GM21423 (cell line): Measurements from ENCODE around the gene EGFR.

Experiments used
- ATAC-seq: cut with Tn5 transposase; IDR thresholded peaks from one replicate; pipeline ENCODE4 v1.9.1; 2021; ENCODE audit warnings: mild to moderate bottlenecking, moderate library complexity; ENCODE audit not compliant: unreplicated experiment

The EGFR gene

DNA sequence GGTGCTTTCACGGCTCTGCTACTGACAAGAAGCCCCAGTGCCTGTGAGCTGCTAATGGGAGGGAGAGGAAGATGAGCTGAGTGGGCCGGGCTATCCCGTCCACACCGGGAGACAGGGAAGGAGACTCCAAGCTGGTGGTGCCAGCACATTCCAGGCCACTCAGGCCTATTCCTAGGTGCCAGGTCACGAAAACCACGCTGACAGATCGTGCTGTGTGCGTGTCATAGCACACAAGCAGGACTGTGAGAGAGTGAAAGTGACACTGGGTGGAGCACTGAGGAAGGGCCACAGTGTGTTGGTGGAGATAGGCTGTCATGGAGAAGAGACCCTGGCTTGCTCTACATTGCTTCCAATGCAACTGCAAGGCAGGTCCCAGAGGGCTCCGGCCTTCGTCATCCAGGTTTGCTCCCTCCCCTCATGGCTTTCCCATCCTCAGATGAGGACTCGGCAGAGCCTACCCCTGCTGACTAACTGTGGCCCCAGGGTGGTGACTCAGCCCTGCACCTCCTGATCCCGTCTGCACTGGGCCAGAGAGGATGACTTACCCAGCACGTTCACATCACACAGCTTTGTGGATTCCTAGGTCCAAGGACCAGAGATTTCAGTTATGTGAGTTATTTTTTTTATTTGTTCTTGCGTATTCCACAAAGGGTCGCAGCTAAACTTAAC lies 167.3 kb downstream of the EGFR start:
- ATAC-seq = no peak

DNA sequence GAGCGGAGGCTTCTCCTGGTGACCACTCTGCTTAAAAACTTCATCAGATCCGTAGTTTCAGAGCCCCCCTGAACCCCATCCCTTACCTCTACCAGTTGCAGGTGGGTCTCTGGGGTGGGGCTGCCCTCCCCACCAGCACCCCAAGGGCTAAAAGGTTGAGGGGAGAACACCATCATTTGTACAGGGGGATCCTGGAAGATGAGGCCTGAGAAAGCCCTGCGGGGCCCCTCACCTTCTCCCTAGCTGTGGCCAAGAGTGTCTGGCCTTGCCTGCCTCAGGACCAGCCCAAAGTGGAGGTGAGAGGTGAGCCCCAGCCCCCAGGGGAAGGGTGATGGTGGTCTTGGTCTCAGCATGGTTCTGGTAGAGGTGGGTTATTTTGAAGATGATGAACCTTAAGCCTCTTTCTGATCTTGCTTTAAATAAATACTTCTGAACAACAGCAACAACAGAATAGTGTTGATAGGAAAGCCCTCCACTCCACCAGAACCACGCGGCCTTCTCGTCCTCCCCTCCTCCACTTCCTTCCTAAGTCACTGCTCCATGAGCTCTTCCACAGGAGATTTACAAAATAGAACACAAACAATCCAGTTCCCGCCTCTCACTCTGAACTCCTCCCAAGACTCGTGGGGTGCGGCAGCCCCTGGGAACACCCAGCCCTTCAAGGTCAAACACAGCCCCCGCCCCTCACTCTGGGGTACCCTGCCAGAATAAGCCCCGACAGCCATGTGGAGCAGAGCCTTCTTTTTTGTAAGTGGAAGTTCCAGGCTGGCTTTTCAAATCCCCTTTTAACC lies 169.1 kb downstream of the EGFR start:
- ATAC-seq = no peak

DNA sequence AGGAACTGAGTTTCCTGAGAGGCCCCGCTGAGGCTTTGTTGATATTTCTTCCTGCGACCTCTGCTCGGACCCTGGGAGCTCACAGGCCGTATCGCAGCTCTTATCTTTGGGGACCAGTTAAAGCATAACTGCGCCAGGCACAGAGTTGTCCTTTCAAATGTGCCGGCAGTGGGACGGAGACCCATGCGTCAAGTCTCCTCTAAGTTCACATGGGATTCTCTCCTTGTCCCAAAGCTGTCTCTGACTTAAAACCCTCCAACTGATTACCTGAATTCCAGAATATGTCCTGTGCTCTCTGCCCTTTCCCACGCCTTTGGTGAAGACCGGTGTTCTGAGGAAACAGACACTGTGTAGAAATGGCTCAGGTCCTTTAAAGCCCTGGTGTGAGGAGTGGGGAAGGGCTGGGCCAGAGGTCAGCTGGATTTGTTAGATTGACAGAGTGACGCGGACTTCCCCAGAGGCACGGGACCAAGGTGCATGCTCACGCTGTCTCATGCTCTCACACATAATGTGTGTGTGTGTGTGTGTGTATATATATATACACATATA lies 169.8 kb downstream of the EGFR start:
- no peak for ATAC-seq

DNA sequence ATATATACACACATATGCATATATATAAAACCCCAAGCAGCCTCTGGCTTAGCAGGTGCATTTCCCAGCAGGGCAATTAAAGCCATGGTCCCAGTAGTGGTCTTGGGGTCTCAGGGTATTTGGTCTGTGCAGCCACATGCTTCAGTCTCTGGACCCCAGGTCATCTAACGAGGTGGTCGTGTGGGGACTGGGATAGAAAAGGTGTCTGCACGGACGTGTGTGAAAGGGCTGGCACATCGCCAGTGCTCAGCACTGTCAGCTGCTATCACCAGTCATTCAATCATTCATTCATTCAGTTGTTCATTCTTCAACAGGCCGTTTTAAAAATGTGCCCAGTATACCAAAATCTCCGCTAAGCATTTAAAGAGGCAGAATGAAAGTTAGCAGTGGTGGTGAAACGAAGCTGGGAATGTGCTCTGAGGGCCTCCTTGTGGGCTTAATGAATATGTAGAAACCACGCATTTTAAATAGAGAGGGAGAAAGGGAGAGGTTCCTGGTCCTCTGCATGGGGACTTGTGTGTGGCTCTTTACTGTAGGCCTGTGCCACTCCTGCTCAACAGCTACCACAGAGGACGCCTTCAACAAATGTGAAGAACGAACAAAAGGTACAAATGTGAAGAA lies 170.4 kb downstream of the EGFR start:
- ATAC-seq = no peak

DNA sequence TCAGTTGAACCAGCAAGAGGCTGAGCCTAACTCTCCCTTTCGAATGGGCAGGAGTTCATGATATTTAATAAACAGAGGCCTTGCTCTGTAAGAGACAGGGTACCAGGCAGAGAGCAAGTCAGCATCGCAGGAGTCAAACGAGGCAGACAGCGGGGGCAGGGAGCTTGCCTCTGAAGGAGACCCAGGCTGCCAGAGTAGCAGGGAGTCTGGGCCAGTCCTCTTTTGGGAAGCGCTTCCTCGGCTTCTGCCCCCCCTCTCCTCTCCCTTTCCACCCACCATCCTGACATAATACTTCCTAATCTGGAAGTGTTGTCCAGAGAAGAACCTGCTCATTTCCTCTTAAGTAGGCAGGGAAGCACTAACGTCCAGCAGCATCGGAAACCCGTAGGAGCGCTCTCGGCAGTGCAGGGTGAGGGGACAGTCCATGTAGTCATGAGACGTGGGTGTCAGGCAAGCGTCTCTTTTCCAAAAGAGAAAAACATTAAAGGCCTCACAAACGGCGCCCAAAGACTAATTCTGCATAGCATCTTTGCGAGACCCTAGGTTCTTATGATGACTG lies 171.1 kb downstream of the EGFR start:
- ATAC-seq = no peak

DNA sequence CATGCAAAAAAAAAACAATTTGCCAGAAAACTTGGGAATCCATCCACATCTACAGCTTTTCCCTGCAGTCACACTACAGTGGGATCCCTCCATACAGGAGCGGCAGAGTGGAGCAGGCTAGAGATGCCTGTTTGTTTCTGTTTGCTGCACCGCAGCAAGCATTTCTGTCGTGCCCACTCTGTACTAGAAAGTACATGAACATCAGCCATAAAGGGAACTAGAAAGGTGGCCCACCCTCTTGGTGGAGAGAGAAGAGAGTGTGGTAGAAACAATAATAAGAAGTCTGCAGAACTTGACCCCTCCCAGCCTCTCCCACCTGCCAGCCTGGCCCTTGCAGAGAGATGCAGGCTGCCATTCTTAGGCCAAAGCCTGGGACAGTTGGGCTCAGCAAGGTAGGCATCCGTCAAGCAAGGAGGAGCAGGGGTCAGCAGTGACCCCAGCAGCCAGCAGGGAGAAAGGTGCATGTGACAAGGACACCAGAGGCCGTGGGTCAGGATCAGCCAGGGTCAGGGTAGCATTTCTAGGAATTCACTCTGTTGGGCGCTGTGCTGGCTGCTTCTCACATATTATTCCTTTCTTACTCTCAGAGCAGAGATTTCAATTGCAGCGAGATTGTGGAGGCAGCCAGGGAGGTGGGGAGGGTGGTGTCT lies 171.8 kb downstream of the EGFR start:
- no peak for ATAC-seq

DNA sequence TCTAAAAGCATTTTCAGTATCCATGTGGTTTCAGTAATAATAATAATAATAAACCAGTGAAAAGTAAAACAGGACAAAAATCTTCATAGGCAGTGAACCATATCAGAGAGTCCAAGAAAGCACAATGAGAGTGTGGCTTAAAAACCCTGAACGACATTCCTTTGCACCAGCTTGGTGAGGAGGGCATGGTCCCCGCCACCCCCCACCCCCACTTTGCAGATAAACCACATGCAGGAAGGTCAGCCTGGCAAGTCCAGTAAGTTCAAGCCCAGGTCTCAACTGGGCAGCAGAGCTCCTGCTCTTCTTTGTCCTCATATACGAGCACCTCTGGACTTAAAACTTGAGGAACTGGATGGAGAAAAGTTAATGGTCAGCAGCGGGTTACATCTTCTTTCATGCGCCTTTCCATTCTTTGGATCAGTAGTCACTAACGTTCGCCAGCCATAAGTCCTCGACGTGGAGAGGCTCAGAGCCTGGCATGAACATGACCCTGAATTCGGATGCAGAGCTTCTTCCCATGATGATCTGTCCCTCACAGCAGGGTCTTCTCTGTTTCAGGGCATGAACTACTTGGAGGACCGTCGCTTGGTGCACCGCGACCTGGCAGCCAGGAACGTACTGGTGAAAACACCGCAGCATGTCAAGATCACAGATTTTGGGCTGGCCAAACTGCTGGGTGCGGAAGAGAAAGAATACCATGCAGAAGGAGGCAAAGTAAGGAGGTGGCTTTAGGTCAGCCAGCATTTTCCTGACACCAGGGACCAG lies 172.5 kb downstream of the EGFR start:
- ATAC-seq = no peak

DNA sequence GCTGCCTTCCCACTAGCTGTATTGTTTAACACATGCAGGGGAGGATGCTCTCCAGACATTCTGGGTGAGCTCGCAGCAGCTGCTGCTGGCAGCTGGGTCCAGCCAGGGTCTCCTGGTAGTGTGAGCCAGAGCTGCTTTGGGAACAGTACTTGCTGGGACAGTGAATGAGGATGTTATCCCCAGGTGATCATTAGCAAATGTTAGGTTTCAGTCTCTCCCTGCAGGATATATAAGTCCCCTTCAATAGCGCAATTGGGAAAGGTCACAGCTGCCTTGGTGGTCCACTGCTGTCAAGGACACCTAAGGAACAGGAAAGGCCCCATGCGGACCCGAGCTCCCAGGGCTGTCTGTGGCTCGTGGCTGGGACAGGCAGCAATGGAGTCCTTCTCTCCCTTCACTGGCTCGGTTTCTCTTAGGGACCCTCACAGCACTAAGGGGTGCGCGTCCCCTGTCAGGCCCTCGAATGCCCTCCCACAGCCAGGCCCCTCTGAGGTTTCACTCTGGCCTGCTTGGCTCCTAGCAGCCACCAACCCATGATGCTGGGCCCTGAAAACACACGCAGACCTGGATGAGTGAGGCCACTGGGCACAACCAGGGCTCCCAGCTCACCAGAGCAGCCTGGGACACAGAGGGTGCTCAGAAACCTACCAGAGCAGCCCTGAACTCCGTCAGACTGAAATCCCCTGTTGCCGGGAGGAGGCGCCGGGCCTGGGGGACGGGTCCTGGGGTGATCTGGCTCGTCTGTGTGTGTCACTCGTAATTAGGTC lies 173.3 kb downstream of the EGFR start:
- ATAC-seq = no peak

DNA sequence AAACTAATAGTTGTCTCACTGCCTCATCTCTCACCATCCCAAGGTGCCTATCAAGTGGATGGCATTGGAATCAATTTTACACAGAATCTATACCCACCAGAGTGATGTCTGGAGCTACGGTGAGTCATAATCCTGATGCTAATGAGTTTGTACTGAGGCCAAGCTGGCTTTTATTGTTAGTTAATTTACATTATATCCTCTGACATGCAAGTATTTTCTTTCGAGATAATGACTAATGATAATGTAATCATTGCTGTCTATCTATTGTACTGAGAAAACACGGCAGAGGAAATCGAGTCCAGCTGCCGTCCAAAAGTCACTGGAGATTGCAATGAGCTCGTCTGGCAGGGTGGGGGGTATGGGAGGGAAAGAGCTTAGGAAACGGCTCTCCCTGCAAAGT lies 173.9 kb downstream of the EGFR start:
- ATAC-seq = no peak

DNA sequence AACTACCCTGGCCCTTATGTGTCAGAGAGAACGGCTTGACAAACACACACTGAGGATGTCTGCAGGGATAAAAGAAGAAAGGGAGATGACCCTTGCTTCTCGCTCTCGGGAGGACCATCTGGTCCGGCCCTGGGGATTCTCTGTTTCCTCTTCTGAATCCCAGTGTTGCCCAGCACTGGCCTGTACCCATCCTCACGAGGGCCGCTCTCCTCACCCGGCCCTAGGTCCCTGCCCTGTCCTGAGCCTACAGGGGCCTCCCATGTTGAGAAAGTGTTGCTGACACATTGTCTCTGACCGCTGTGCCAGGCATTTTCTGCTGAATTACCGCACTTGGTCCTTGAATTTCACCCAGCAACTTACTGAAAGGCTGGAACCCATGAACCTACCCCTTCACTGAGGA lies 174.4 kb downstream of the EGFR start:
- ATAC-seq = no peak

DNA sequence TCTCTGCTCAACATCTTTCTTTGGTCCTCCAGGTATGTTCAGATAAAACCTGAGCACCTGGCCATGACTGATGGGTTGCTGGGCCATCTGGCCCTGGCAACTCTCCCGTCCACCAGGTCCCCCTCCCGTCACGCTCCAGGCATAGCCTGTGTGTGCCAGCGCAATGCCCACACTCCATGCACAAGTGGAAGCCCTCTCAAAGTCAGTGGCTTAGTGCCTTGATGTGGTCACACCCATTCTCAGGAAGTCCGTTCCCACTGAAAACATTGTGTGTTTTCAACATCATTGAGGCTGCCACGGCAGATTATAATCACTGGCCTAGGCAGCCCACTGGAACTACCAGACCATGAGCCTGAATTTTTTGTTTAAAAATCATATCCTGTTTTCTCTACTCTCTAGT lies 175.7 kb downstream of the EGFR start:
- ATAC-seq = no peak

DNA sequence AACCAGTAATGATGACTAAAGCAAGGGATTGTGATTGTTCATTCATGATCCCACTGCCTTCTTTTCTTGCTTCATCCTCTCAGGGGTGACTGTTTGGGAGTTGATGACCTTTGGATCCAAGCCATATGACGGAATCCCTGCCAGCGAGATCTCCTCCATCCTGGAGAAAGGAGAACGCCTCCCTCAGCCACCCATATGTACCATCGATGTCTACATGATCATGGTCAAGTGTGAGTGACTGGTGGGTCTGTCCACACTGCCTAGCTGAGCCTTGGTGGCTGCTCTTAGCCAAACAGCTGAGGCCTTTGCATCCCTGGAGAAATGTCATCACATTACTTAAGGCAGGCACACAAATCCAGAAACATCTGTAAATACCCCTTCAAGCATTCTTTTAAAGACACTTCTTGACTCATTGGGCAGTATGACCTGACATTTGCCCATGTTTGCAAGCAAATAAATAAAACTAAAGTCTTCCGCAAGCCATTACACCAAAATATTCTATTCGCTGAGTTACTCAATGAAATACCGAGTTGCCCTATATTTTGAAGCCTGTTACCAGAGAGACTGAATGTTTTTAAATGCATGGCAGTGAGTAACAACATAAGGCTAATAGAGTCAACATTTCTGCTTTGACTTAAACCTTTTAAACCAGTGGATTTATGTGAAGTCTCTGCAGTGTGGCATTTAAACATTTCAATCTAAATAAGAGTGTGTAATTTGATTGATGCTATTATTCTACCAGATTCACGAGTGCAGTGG lies 180.0 kb downstream of the EGFR start:
- ATAC-seq = no peak

DNA sequence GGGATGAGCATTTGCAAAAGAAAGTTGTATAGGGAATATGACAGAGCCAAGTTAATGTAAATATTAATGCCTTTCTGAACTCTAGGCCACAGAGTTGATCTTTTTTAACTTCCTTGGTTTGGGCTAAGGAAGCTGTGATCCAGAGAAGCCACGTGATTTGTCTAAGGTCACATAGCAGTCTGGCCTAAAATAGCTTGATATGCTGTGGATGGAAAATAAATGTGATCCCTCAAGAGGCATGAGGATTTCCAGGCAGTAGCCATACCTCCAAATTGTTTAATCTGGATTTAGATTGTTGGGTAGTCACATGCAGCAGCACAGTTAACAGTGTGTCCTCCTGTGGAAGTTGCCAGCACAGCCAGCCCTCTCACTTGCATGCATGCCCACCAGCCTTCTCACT lies 180.6 kb downstream of the EGFR start:
- no peak for ATAC-seq

DNA sequence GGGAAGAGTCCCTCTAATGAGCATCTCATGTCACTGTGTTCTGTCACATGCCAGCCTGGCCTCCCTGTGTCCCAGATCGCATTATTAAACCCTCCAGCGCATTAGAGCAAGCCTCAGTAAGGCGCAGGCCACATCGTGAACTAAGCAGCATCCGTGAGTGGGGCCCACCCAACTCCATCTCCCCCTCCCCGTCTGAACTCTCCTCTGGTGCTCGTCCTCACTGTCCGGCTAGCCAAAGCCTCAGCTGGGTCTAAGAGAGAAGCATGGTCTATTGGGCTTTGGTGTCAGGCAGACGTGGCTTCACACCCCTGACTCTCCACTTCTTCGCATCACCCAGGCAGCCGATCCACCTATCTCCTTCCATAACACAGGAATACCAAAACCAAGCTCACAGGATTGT lies 181.6 kb downstream of the EGFR start:
- no peak for ATAC-seq

DNA sequence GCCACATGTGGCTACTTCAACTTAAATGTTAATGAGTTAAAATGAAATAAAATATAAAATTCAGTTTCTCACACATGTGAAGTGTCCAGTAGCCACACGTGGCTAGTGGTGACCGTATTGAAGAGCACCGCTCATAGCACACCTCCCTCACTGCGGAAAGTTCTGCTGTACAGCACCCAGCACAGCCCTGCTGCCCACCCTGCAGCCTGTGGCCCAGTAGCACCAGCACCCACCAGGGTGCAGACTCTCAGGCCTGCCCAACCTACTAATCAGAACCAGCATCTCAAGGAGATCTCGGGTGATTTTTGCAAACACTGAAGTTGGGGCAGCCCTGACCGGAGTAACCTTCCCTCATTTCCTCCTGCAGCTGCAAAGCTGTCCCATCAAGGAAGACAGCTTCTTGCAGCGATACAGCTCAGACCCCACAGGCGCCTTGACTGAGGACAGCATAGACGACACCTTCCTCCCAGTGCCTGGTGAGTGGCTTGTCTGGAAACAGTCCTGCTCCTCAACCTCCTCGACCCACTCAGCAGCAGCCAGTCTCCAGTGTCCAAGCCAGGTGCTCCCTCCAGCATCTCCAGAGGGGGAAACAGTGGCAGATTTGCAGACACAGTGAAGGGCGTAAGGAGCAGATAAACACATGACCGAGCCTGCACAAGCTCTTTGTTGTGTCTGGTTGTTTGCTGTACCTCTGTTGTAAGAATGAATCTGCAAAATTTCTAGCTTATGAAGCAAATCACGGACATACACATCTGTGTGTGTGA lies 183.5 kb downstream of the EGFR start:
- ATAC-seq = no peak

DNA sequence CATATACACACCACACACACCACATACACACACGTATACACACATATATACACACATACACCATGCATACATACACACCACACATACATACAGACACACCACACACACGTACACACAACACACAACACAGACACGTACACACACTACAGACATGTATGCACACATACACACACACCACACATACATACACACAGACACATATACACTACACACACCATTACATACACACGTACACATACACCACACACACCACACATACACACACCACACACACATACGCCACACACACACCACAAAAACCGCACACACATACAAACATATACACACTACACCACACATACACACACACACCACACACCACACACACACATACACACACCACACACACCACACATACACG lies 184.5 kb downstream of the EGFR start:
- ATAC-seq = no peak

DNA sequence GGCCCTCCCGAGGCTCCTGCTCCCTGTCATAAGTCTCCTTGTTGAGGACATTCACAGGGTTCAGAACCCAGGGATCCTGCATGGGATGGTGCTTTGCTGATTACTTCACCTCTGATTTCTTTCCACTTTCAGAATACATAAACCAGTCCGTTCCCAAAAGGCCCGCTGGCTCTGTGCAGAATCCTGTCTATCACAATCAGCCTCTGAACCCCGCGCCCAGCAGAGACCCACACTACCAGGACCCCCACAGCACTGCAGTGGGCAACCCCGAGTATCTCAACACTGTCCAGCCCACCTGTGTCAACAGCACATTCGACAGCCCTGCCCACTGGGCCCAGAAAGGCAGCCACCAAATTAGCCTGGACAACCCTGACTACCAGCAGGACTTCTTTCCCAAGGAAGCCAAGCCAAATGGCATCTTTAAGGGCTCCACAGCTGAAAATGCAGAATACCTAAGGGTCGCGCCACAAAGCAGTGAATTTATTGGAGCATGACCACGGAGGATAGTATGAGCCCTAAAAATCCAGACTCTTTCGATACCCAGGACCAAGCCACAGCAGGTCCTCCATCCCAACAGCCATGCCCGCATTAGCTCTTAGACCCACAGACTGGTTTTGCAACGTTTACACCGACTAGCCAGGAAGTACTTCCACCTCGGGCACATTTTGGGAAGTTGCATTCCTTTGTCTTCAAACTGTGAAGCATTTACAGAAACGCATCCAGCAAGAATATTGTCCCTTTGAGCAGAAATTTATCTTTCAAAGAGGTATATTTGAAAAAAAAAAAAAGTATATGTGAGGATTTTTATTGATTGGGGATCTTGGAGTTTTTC lies 186.5 kb downstream of the EGFR start:
- ATAC-seq = no peak
